Upper lobe of right lung (tissue), 1 donor: Measurements from ENCODE around the gene CAMP. TPM values are rescaled to one million over a fixed set of nuclear protein-coding genes. Genes with fewer than 3 reads are reported as not detected.
"Not testable (repeated sequence)": the region's sequence is repeated elsewhere in the genome, so short reads cannot be mapped to it uniquely, and the experiment has no call there.

Source experiments
- ATAC-seq: fragments of 200-7000 bp; cut with Tn5 transposase; one replicate; pipeline ENCODE4 v1.9.1; 2020; ENCODE audit warnings: mild to moderate bottlenecking, moderate library complexity
- DNase-seq: peaks from one replicate; pipeline ENCODE4 v3.0.0-alpha.2; 2020
- H3K27ac ChIP-seq: fragments of 200-600 bp; one replicate; pipeline ENCODE4 v1.8.0; 2022
- H3K27me3 ChIP-seq: fragments of 200-600 bp; one replicate; pipeline ENCODE4 v1.8.0; 2022; ENCODE audit warnings: mild to moderate bottlenecking
- H3K36me3 ChIP-seq: fragments of 200-600 bp; one replicate; pipeline ENCODE4 v1.8.0; 2022
- H3K4me1 ChIP-seq: fragments of 200-600 bp; one replicate; pipeline ENCODE4 v1.8.0; 2022
- H3K4me3 ChIP-seq: fragments of 200-600 bp; one replicate; pipeline ENCODE4 v1.8.0; 2022; ENCODE audit warnings: mild to moderate bottlenecking
- H3K9me3 ChIP-seq: fragments of 200-600 bp; one replicate; pipeline ENCODE4 v1.8.0; 2022
- intact Hi-C: fragments of 100-400 bp; cut with DNase I; formaldehyde crosslinking; loops from one replicate; pipeline ENCODE4 v1.11.0; 2022
- total RNA-seq: library from RNA; stranded (reverse); fragmentation: NEBNext Ultra II Directional; extraction: Animal tissue kit (Norgen Biotek cat#: 25700); gene quantifications from one replicate; pipeline ENCODE4 v1.2.1, GENCODE V29; 2021
- TF ChIP-seq, protein P1 (sequence below): fragments of 200-600 bp; IDR thresholded peaks from one replicate; pipeline ENCODE4 v1.8.0; 2022; ENCODE audit warnings: antibody characterized with exemption
- donor health status: DM: no; HTN: yes; CAD: no; lungs with severe emphysema.

Gene CAMP
- total RNA-seq, 1 donor from 2014 or later: not detected

DNA sequence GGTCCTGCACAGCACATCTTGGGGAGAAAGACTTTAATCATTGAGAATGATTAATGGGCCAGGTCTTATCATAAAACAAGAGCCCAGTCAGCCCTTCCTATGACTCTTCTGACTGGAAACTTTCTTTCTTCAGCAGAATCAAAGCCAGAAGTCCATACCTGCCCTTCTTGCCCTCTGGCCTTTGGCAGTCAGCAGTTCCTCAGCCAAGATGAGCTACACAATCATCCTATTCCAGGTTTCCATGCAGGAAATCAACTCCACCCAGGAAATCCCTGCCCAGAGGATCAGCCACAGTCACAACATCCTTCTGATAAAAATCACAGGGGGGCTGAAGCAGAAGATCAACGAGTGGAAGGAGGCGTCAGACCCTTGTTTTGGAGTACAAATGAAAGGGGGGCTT lies 44.5 kb downstream of the CAMP start:
- DNase-seq (no peak), ATAC-seq (no peak)
- Histone ChIP-seq H3K4me1 (no peaks in the 10 kb centered on the region), H3K27me3 (no peaks in the 10 kb centered on the region), H3K9me3 (no peaks in the 10 kb centered on the region), H3K27ac (no peak overlapping the region), H3K36me3 (peaks cover 48% of the 10 kb centered on the region), H3K4me3 (no peak overlapping the region)
- intact Hi-C loops: no loop called here
- TF ChIP-seq, protein P1, sequence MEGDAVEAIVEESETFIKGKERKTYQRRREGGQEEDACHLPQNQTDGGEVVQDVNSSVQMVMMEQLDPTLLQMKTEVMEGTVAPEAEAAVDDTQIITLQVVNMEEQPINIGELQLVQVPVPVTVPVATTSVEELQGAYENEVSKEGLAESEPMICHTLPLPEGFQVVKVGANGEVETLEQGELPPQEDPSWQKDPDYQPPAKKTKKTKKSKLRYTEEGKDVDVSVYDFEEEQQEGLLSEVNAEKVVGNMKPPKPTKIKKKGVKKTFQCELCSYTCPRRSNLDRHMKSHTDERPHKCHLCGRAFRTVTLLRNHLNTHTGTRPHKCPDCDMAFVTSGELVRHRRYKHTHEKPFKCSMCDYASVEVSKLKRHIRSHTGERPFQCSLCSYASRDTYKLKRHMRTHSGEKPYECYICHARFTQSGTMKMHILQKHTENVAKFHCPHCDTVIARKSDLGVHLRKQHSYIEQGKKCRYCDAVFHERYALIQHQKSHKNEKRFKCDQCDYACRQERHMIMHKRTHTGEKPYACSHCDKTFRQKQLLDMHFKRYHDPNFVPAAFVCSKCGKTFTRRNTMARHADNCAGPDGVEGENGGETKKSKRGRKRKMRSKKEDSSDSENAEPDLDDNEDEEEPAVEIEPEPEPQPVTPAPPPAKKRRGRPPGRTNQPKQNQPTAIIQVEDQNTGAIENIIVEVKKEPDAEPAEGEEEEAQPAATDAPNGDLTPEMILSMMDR: no peak

DNA sequence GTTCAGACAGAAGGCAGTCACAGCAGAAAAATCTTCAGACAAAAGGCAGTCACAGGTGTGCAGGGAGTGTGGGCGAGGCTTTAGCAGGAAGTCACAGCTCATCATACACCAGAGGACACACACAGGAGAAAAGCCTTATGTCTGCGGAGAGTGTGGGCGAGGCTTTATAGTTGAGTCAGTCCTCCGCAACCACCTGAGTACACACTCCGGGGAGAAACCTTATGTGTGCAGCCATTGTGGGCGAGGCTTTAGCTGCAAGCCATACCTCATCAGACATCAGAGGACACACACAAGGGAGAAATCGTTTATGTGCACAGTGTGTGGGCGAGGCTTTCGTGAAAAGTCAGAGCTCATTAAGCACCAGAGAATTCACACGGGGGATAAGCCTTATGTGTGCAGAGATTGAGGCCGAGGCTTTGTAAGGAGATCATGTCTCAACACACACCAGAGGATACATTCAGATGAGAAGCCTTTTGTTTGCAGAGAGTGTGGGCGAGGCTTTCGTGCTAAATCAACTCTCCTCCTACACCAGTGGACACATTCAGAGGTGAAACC lies 45.2 kb downstream of the CAMP start:
- intact Hi-C loops: no loop called here
- Histone ChIP-seq H3K27ac (no peak overlapping the region), H3K4me1 (no peaks in the 10 kb centered on the region), H3K9me3 (no peaks in the 10 kb centered on the region), H3K27me3 (no peaks in the 10 kb centered on the region), H3K36me3 (peaks cover 42% of the 10 kb centered on the region), H3K4me3 (no peak overlapping the region)
- ATAC-seq (peak; percentile 48), DNase-seq (no peak)
- TF ChIP-seq, protein P1: no peak

DNA sequence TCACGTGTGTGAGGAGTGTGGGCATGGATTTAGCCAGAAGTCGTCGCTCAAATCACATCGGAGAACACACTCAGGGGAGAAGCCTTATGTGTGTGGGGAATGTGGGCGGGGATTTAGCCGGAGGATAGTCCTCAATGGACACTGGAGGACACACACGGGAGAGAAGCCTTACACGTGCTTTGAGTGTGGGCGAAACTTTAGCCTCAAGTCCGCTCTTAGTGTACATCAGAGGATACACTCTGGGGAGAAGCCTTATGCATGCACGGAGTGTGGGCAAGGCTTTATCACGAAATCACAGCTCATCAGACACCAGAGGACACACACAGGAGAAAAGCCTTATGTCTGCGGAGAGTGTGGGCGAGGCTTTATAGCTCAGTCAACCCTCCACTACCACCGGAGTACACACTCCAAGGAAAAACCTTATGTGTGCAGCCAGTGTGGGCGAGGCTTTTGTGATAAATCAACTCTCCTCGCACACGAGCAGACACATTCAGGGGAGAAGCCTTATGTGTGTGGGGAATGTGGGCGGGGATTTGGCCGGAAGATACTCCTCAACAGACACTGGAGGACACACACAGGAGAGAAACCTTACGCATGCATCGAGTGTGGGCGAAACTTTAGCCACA lies 45.8 kb downstream of the CAMP start:
- no peaks in the 10 kb centered on the region for H3K9me3 ChIP-seq
- DNase-seq (no peak), ATAC-seq (no peak)
- intact Hi-C loops: no loop called here
- peaks cover 37% of the 10 kb centered on the region for H3K36me3 ChIP-seq
- H3K27ac ChIP-seq: no peak overlapping the region
- TF ChIP-seq, protein P1: no peak
- H3K4me1 ChIP-seq: no peaks in the 10 kb centered on the region
- H3K27me3 ChIP-seq: no peaks in the 10 kb centered on the region
- no peak overlapping the region for H3K4me3 ChIP-seq

DNA sequence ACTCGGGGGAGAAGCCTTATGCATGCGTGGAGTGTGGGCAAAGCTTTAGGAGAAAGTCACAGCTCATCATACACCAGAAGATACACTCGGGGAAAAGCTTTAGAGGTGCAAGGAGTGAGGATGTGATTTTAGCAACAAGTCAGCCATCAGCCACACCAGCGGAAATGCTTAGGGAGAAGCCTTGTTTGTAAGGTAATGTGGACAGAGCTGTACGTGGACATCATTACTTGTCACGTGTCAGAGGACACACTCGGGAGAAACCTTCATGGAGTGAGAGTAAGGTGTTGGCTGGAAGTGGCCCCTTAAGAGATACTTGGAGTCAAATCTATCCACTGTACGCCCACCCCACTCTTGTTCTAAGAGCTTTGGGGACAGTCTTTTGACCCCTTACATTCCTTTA lies 46.3 kb downstream of the CAMP start:
- Histone ChIP-seq H3K36me3 (peaks cover 32% of the 10 kb centered on the region), H3K27me3 (no peaks in the 10 kb centered on the region), H3K27ac (no peak overlapping the region), H3K4me3 (no peak overlapping the region), H3K9me3 (no peaks in the 10 kb centered on the region), H3K4me1 (no peaks in the 10 kb centered on the region)
- TF ChIP-seq, protein P1: no peak
- ATAC-seq (no peak), DNase-seq (no peak)
- intact Hi-C loops: no loop called here

DNA sequence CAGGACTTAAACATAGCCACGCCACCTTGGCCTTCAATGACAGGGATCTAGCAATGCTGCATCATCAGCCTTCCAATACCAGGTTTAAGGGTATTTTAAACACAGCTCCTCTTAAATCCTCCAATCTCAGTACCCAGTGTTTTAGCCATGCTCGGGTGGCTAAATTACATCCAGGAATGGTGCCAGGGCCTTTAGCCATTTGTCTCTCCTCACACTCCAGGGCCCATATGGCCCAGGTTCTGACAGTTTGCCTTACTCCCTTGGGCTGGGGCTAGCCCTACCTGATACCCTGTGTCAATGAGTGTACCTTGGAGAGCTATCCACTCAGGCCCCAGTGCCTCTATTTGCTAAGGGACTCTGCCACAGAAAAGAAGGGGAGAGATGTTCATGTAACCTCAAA lies 47.0 kb downstream of the CAMP start:
- no peaks in the 10 kb centered on the region for H3K27me3 ChIP-seq
- H3K4me3 ChIP-seq: no peak overlapping the region
- intact Hi-C loops: loop anchor here (10.0 kb wide), 1 partner anchor 274 kb away; no protein-coding TSS in a partner anchor
- no peak overlapping the region for H3K27ac ChIP-seq
- DNase-seq (no peak), ATAC-seq (no peak)
- H3K36me3 ChIP-seq: peaks cover 32% of the 10 kb centered on the region
- no peaks in the 10 kb centered on the region for H3K4me1 ChIP-seq
- no peaks in the 10 kb centered on the region for H3K9me3 ChIP-seq
- TF ChIP-seq, protein P1: no peak

DNA sequence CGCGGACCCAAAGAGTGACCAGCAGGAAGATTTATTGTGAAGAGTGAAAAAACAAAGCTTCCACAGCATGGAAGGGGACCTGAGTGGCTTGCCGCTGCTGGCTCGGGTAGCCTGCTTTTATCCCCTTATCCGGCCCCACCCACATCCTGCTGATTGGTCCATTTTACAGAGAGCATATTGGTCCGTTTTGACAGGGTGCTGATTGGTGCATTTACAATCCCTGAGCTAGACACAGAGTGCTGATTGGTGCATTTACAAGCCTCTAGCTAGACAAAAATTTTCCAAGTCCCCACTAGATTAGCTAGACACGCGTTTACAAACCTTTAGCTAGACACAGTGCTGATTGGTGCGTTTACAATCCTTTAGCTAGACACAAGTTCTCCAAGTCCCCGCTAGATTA lies 47.9 kb downstream of the CAMP start:
- H3K27ac ChIP-seq, DNase-seq, H3K4me3 ChIP-seq, ATAC-seq, H3K9me3 ChIP-seq, H3K27me3 ChIP-seq, H3K4me1 ChIP-seq: not testable (repeated sequence)
- H3K36me3 ChIP-seq: peaks cover 31% of the 10 kb centered on the region
- intact Hi-C loops: loop anchor here (10.0 kb wide), 1 partner anchor 274 kb away; no protein-coding TSS in a partner anchor
